Left ventricle myocardium inferior (tissue), 1 donor: ENCODE results near the gene GNAT2. TPM values are rescaled to one million over a fixed set of nuclear protein-coding genes. Genes with fewer than 3 reads are reported as not detected.

Source experiments
- DNase-seq: peaks from one replicate; pipeline ENCODE4 v3.0.0-alpha.2; 2020
- H3K27ac ChIP-seq: fragments of 200-600 bp; replicated peaks from 2 replicates; pipeline ENCODE4 v1.8.0; 2021
- H3K27me3 ChIP-seq: fragments of 200-600 bp; 2 replicates; pipeline ENCODE4 v1.8.0; 2021; ENCODE audit warnings: low read depth
- H3K36me3 ChIP-seq: fragments of 200-600 bp; 2 replicates; pipeline ENCODE4 v1.8.0; 2021
- H3K4me1 ChIP-seq: fragments of 200-600 bp; 2 replicates; pipeline ENCODE4 v1.8.0; 2021
- H3K4me3 ChIP-seq: fragments of 200-600 bp; 2 replicates; pipeline ENCODE4 v1.8.0; 2021; ENCODE audit warnings: mild to moderate bottlenecking, moderate library complexity
- H3K9me3 ChIP-seq: fragments of 200-600 bp; replicated peaks from 2 replicates; pipeline ENCODE4 v1.8.0; 2021
- intact Hi-C: fragments of 100-400 bp; cut with micrococcal nuclease; formaldehyde crosslinking; loops from one replicate; pipeline ENCODE4 v1.11.0; 2022
- total RNA-seq: library from RNA; stranded (reverse); fragmentation: NEBNext Ultra II Directional; extraction: Animal tissue kit (Norgen Biotek cat#: 25700); gene quantifications from one replicate; pipeline ENCODE4 v1.2.1, GENCODE V29; 2021
- TF ChIP-seq, protein P1 (sequence below): fragments of 200-600 bp; IDR thresholded peaks from 2 replicates; pipeline ENCODE4 v1.8.0; 2021; ENCODE audit warnings: antibody characterized with exemption, mild to moderate bottlenecking, borderline replicate concordance
- donor health status: DM: no; HTN: yes; CAD: no; lungs with severe emphysema.

The GNAT2 gene
- total RNA-seq, 1 donor from 2014 or later, result not detected

DNA sequence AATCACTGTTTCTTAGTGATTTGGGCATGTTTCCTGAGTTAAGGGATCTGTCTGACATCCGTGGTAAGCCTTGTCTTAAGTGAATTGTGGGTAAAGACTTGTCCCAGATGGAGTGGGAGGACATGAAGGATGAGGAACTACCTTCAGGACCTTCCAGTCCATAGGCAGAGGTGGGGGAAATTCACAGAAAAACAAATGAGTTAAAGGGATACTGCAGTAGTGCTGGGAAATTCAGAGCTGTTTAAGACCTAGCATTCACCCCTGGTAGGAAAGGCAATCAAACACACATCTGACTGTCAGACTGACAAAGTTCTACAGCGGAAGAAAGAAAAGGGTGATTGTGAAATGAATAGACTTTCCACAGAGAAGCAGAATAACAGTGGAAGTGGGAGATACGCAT is 3.0 kb downstream of the GNAT2 start:
- no peaks in the 10 kb centered on the region for H3K9me3 ChIP-seq
- TF ChIP-seq, protein P1, sequence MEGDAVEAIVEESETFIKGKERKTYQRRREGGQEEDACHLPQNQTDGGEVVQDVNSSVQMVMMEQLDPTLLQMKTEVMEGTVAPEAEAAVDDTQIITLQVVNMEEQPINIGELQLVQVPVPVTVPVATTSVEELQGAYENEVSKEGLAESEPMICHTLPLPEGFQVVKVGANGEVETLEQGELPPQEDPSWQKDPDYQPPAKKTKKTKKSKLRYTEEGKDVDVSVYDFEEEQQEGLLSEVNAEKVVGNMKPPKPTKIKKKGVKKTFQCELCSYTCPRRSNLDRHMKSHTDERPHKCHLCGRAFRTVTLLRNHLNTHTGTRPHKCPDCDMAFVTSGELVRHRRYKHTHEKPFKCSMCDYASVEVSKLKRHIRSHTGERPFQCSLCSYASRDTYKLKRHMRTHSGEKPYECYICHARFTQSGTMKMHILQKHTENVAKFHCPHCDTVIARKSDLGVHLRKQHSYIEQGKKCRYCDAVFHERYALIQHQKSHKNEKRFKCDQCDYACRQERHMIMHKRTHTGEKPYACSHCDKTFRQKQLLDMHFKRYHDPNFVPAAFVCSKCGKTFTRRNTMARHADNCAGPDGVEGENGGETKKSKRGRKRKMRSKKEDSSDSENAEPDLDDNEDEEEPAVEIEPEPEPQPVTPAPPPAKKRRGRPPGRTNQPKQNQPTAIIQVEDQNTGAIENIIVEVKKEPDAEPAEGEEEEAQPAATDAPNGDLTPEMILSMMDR, result no peak
- no peak overlapping the region for H3K4me3 ChIP-seq
- DNase-seq, result no peak
- peak overlapping the region; percentile 46 for H3K27ac ChIP-seq
- H3K4me1 ChIP-seq, result peaks cover 33% of the 10 kb centered on the region
- H3K27me3 ChIP-seq, result no peaks in the 10 kb centered on the region
- H3K36me3 ChIP-seq, result no peaks in the 10 kb centered on the region
- intact Hi-C loops, result no loop called here

DNA sequence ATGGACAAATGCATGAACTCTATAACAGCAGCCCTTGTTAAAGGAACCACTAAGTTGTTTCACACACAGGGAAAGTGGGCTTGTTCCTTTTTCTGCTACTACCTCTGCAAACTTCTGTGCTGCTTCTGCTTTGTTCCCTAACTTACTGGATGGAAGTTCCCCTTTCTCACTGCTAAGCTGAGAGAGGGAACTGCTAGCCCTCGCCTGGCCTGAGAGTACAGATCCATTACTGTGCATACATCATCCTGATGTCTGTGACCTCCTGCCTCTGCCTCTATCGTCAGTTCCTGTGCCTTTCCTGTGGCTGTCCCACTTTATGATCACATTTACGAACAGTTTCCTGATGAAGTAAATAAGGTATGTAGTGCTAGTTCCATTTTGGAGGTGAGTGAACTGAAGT is 3.5 kb downstream of the GNAT2 start:
- no peaks in the 10 kb centered on the region for H3K27me3 ChIP-seq
- no peak for DNase-seq
- intact Hi-C loops, result no loop called here
- no peaks in the 10 kb centered on the region for H3K9me3 ChIP-seq
- peak overlapping the region; percentile 46 for H3K27ac ChIP-seq
- no peak overlapping the region for H3K4me3 ChIP-seq
- TF ChIP-seq, protein P1, result no peak
- H3K4me1 ChIP-seq, result peaks cover 29% of the 10 kb centered on the region
- H3K36me3 ChIP-seq, result no peaks in the 10 kb centered on the region

DNA sequence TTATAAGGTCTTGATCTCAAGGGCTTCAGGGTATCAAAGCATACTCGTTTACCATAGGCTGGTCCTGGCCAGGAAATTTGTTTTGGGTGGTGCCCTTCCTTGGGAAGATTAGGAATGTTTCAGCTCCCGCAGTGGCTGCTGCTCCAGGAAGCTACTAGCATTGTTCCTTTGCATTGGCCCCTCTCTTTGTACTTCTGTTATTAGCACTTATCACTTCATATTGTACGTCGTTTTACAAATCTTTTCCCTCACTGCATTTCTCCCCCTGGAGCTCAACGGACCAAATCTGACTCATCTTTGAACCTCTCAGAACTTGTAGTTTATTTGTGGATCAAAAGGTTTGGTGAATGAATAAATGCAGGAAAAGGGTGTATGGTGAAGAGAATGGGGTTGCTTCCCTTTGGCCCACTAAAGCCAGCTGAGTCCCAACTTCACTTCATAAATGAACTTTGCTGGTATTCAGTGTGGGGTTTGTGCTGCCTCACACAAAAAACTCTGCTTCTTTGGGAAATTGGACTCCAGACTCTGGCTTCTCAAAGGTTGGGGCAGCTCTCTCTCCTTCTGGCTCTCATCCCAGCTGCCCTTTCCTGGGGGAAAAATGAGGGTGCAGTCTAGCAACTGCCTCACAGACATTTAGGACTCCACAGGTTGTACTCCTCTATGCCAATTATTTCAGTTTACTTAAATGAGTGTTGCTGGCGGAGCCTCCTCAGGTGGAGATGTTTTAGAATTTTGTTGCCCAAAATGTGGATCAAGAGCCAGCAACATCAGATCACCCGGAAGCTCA is 5.9 kb downstream of the GNAT2 start:
- Histone ChIP-seq H3K27me3 (no peaks in the 10 kb centered on the region), H3K27ac (peak overlapping the region; percentile 37), H3K36me3 (no peaks in the 10 kb centered on the region), H3K4me1 (peaks cover 6% of the 10 kb centered on the region), H3K9me3 (no peaks in the 10 kb centered on the region), H3K4me3 (no peak overlapping the region)
- intact Hi-C loops, result no loop called here
- TF ChIP-seq, protein P1, result no peak
- no peak for DNase-seq

DNA sequence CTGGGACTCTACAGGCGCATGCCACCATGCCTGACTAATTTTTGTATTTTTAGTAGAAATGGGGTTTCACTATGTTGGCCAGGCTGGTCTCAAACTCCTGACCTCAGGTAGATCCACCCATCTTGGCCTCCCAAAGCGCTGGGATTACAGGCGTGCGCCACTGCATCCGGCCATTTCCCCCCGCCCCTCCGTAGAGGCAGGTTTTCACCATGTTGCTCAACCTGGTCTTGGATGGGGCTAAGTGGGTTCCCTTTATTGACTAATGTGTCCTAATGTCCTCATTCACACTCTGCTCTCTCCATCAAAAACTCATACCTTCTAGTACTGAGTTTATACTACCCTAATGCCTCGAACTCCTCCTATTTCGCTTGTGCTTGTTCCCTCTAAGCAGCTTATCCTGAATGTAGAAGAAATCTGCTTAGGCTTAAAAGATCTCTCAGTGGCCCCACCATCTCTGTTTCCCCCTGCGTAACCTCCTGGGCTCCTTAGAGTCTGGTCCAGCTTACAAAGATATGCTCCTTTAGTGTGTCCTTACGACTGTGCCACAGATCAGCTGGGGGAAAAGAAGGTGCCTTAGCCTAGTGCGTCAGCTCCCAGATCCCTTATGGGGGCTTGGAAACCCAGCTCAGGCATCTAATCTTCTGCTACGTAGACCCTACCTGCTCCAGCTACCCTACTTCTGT is 8.0 kb downstream of the GNAT2 start:
- H3K36me3 ChIP-seq, result no peaks in the 10 kb centered on the region
- intact Hi-C loops, result no loop called here
- DNase-seq, result no peak
- H3K27ac ChIP-seq, result no peak overlapping the region
- peaks cover 6% of the 10 kb centered on the region for H3K4me1 ChIP-seq
- H3K9me3 ChIP-seq, result no peaks in the 10 kb centered on the region
- H3K4me3 ChIP-seq, result no peak overlapping the region
- no peaks in the 10 kb centered on the region for H3K27me3 ChIP-seq
- TF ChIP-seq, protein P1, result no peak

DNA sequence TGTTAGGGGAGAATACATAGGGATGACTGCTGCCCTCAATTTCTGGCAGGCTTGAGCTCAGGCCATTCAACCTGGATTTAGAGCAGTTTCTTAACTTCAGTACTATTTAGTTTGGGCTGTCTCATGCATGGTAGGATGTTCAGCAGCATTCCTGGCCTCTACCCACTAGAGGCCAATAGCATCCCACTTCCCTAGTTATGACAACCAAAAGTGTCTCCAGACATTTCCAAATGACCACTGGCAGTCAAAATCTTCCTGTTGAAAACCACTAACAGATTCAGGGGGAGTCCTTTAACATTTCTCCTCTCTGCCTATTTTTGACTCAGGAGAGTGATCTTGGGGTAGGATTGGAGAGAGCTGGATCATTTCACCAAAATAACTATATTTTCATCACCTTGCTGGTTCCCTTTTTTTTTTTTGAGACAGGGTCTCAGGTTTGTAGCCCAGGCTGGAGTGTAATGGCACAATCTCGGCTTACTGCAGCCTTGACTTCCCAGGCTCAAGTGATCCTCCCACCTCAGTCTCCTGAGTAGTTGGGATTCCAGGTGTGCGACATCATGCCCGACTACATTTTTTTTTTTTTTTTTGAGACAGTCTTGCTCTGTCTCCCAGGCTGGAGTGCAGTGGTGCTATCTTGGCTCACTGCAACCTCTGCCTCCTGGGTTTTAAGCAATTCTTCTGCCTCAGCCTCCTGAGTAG is 8.7 kb downstream of the GNAT2 start:
- Histone ChIP-seq H3K36me3 (no peaks in the 10 kb centered on the region), H3K9me3 (no peaks in the 10 kb centered on the region), H3K4me3 (no peak overlapping the region), H3K4me1 (peaks cover 6% of the 10 kb centered on the region), H3K27me3 (no peaks in the 10 kb centered on the region), H3K27ac (no peak overlapping the region)
- TF ChIP-seq, protein P1, result no peak
- intact Hi-C loops, result no loop called here
- DNase-seq, result no peak
